Measurements from ENCODE around the gene SERPINI2. TPM values are rescaled to one million over a fixed set of nuclear protein-coding genes. Genes with fewer than 3 reads are reported as not detected.

Gene SERPINI2
- total and polyA plus RNA-seq, 4 donors, result 0.49 to 5.2 (median 3.7) TPM

GRCh38 chr3:167507954-167508353 is 34.1 kb upstream of the SERPINI2 start:
- no peak overlapping the region for H3K27ac ChIP-seq (ENCODE audit: low read depth in 1 of 2, low read length in 1 of 2)
- DNase-seq (no peak), ATAC-seq (ENCODE audit: insufficient read depth, low FRiP score) (no peak)
- H3K27me3 ChIP-seq (ENCODE audit: control insufficient read depth in 3 of 3, insufficient read depth in 3 of 3, low read length in 2 of 3), result no peaks in the 10 kb centered on the region
- H3K9me3 ChIP-seq (ENCODE audit: control insufficient read depth in 4 of 4, insufficient read depth in 3 of 4, low read length in 3 of 4), result no peaks in the 10 kb centered on the region
- TF ChIP-seq CTCF (IDR thresholded peaks at IDR 0.05; ENCODE audit: control extremely low read depth, extremely low read depth), result no peak
- H3K4me1 ChIP-seq (ENCODE audit: control insufficient read depth in 5 of 5, insufficient read depth in 5 of 5, low read length in 5 of 5), result no peaks in the 10 kb centered on the region
- 88 to 95% methylated on average over 1 of the region's 1 CpG for WGBS, 2 donors
- H3K9ac ChIP-seq (ENCODE audit: insufficient read depth in 1 of 2, low read length in 2 of 2), result no peak overlapping the region
- no peak overlapping the region for H3K4me3 ChIP-seq
- H3K36me3 ChIP-seq (ENCODE audit: control insufficient read depth in 4 of 4, insufficient read depth in 4 of 4, low read length in 4 of 4), result no peaks in the 10 kb centered on the region

GRCh38 chr3:167502401-167502800 is 28.6 kb upstream of the SERPINI2 start:
- 75 to 88% methylated on average over 2 of the region's 2 CpGs for WGBS, 2 donors
- no peaks in the 10 kb centered on the region for H3K27me3 ChIP-seq (ENCODE audit: control insufficient read depth in 3 of 3, insufficient read depth in 3 of 3, low read length in 2 of 3)
- DNase-seq, result no peak

GRCh38 chr3:167501941-167502340 is 28.1 kb upstream of the SERPINI2 start:
- no peak overlapping the region for H3K9ac ChIP-seq (ENCODE audit: insufficient read depth in 1 of 2, low read length in 2 of 2)
- no peak for DNase-seq
- no peak overlapping the region for H3K27ac ChIP-seq (ENCODE audit: low read depth in 1 of 2, low read length in 1 of 2)
- no peak overlapping the region for H3K4me3 ChIP-seq
- no peak for TF ChIP-seq CTCF (IDR thresholded peaks at IDR 0.05; ENCODE audit: control extremely low read depth, extremely low read depth)
- no peaks in the 10 kb centered on the region for H3K9me3 ChIP-seq (ENCODE audit: control insufficient read depth in 4 of 4, insufficient read depth in 3 of 4, low read length in 3 of 4)
- H3K36me3 ChIP-seq (ENCODE audit: control insufficient read depth in 4 of 4, insufficient read depth in 4 of 4, low read length in 4 of 4), result no peaks in the 10 kb centered on the region
- no peaks in the 10 kb centered on the region for H3K4me1 ChIP-seq (ENCODE audit: control insufficient read depth in 5 of 5, insufficient read depth in 5 of 5, low read length in 5 of 5)
- H3K27me3 ChIP-seq (ENCODE audit: control insufficient read depth in 3 of 3, insufficient read depth in 3 of 3, low read length in 2 of 3), result no peaks in the 10 kb centered on the region
- ATAC-seq (ENCODE audit: insufficient read depth, low FRiP score), result no peak
- 73 to 78% methylated on average over 3 of the region's 3 CpGs for WGBS, 2 donors

More at GRCh38 chr3:167502401-167502800, 28.6 kb upstream of the SERPINI2 start:
- no peak overlapping the region for H3K4me3 ChIP-seq
- TF ChIP-seq CTCF (IDR thresholded peaks at IDR 0.05; ENCODE audit: control extremely low read depth, extremely low read depth), result no peak
- ATAC-seq (ENCODE audit: insufficient read depth, low FRiP score), result no peak
- H3K36me3 ChIP-seq (ENCODE audit: control insufficient read depth in 4 of 4, insufficient read depth in 4 of 4, low read length in 4 of 4), result no peaks in the 10 kb centered on the region
- H3K9me3 ChIP-seq (ENCODE audit: control insufficient read depth in 4 of 4, insufficient read depth in 3 of 4, low read length in 3 of 4), result no peaks in the 10 kb centered on the region
- H3K9ac ChIP-seq (ENCODE audit: insufficient read depth in 1 of 2, low read length in 2 of 2), result no peak overlapping the region
- no peak overlapping the region for H3K27ac ChIP-seq (ENCODE audit: low read depth in 1 of 2, low read length in 1 of 2)
- H3K4me1 ChIP-seq (ENCODE audit: control insufficient read depth in 5 of 5, insufficient read depth in 5 of 5, low read length in 5 of 5), result no peaks in the 10 kb centered on the region

GRCh38 chr3:167497903-167498302 is 24.1 kb upstream of the SERPINI2 start:
- H3K4me1 ChIP-seq (ENCODE audit: control insufficient read depth in 5 of 5, insufficient read depth in 5 of 5, low read length in 5 of 5), result no peaks in the 10 kb centered on the region
- no peak for DNase-seq
- H3K27me3 ChIP-seq (ENCODE audit: control insufficient read depth in 3 of 3, insufficient read depth in 3 of 3, low read length in 2 of 3), result no peaks in the 10 kb centered on the region
- TF ChIP-seq CTCF (IDR thresholded peaks at IDR 0.05; ENCODE audit: control extremely low read depth, extremely low read depth), result no peak
- 95 to 97% methylated on average over 7 of the region's 7 CpGs for WGBS, 2 donors
- no peak for ATAC-seq (ENCODE audit: insufficient read depth, low FRiP score)
- no peaks in the 10 kb centered on the region for H3K36me3 ChIP-seq (ENCODE audit: control insufficient read depth in 4 of 4, insufficient read depth in 4 of 4, low read length in 4 of 4)
- no peak overlapping the region for H3K9ac ChIP-seq (ENCODE audit: insufficient read depth in 1 of 2, low read length in 2 of 2)
- H3K9me3 ChIP-seq (ENCODE audit: control insufficient read depth in 4 of 4, insufficient read depth in 3 of 4, low read length in 3 of 4), result no peaks in the 10 kb centered on the region
- no peak overlapping the region for H3K4me3 ChIP-seq
- no peak overlapping the region for H3K27ac ChIP-seq (ENCODE audit: low read depth in 1 of 2, low read length in 1 of 2)

Measured in lung (tissue), 12 donors.